ENCODE data around the gene DSC1. TPM values are rescaled to one million over a fixed set of nuclear protein-coding genes. Genes with fewer than 3 reads are reported as not detected.

Gene DSC1
- total and polyA plus RNA-seq, 2 of the 4 experiments (the other 2 are of a cell fraction): not detected

DNA sequence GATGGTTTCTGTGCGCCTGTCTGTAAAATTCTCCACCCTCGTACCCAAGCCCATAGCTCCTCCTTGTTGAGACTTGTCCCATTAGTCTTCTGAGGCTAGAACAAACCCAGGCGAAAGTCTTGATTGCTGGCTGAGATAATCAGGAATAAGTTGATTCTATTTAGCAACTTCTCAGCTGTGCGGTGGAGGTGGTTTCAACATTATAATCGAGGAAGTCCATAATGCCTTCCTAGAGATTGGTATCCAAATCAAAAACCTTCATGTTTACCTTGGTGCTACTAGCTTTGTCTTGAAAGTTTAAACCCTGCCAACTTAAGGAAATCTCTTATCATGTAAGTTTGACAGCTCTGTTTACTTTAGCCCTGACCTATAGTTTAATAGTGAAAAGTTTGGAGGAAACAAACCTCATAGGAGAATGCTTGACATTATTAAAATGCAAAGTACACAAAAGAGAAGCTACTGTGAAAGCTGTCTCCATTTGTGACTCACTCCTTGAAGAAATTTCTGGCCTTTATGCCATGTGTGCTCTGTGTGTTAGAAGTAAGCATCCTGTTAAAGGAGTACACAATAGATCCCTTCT, 36.6 kb upstream of the DSC1 start:
- Histone ChIP-seq H3K79me1 (ENCODE audit: low read depth in 1 of 2, low read length in 2 of 2) (no peaks in the 10 kb centered on the region), H3K4me1 (ENCODE audit: control insufficient read depth, insufficient read depth, low read length) (no peaks in the 10 kb centered on the region), H2BK20ac (ENCODE audit: low read depth, low read length) (no peak overlapping the region), H4K20me1 (ENCODE audit: insufficient read depth, low read length) (no peaks in the 10 kb centered on the region), H2AFZ (replicated peaks; ENCODE audit: low read length, poor library complexity) (no peak overlapping the region), H3K36me3 (ENCODE audit: control insufficient read depth, insufficient read depth, low read length) (no peaks in the 10 kb centered on the region), H3K4me2 (ENCODE audit: low read depth, low read length) (no peak overlapping the region), H3K27me3 (ENCODE audit: control insufficient read depth, insufficient read depth, low read length) (no peaks in the 10 kb centered on the region), H2BK15ac (ENCODE audit: low read depth, low read length) (no peak overlapping the region), H2BK5ac (ENCODE audit: low read depth, low read length, poor library complexity, severe bottlenecking) (no peak overlapping the region), H3K9me3 (ENCODE audit: control insufficient read depth, insufficient read depth, low read length) (no peaks in the 10 kb centered on the region), H3K9me1 (ENCODE audit: insufficient read depth, low read length) (no peaks in the 10 kb centered on the region), H2BK120ac (ENCODE audit: low read depth, low read length) (no peak overlapping the region), H3K18ac (ENCODE audit: low read depth, low read length) (no peak overlapping the region), H3K23ac (ENCODE audit: low read depth, low read length) (no peak overlapping the region), H3K56ac (ENCODE audit: extremely low read depth, insufficient read depth, low read length) (no peak overlapping the region), H4K5ac (ENCODE audit: low read depth, low read length) (no peak overlapping the region), H2AK5ac (ENCODE audit: low read depth, low read length) (no peak overlapping the region), H2AK9ac (replicated peaks; ENCODE audit: low read depth, low read length, poor library complexity) (no peak overlapping the region), H3K14ac (replicated peaks; ENCODE audit: low read depth, low read length) (no peak overlapping the region), H4K91ac (ENCODE audit: insufficient read depth, low read depth, low read length) (no peak overlapping the region), H3K9ac (ENCODE audit: low read depth, low read length) (no peak overlapping the region), H3K27ac (ENCODE audit: insufficient read depth, low read length) (no peak overlapping the region), H3K4me3 (ENCODE audit: insufficient read depth, low read depth, low read length) (no peak overlapping the region), H4K8ac (ENCODE audit: low read depth in 2 of 2, low read length in 2 of 2) (no peak overlapping the region), H3K4ac (ENCODE audit: low read depth, low read length) (no peak overlapping the region)
- dilution Hi-C loops (cut with HindIII; ENCODE audit: low sequenced_read_pairs, unreplicated experiment): no loop called here
- in situ Hi-C loops (cut with MboI; ENCODE audit: low sequenced_read_pairs): no loop called here
- DNase-seq: no peak
- ATAC-seq (ENCODE audit: low read depth): no peak
- intact Hi-C loops (cut with micrococcal nuclease): no loop called here
- ChIA-PET CTCF (no interaction called here), POLR2A (ENCODE audit: unreplicated experiment) (no interaction called here)
- TF ChIP-seq BHLHE40 (IDR thresholded peaks at IDR 0.05; ENCODE audit: low read depth, low read length): no peak
- TF ChIP-seq, protein P1, sequence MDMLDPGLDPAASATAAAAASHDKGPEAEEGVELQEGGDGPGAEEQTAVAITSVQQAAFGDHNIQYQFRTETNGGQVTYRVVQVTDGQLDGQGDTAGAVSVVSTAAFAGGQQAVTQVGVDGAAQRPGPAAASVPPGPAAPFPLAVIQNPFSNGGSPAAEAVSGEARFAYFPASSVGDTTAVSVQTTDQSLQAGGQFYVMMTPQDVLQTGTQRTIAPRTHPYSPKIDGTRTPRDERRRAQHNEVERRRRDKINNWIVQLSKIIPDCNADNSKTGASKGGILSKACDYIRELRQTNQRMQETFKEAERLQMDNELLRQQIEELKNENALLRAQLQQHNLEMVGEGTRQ (IDR thresholded peaks at IDR 0.05; ENCODE audit: low read depth, low read length): no peak
- no peak for TF ChIP-seq CHD1 (IDR thresholded peaks at IDR 0.05; ENCODE audit: low read depth, low read length)
- no peak for TF ChIP-seq RCOR1 (IDR thresholded peaks at IDR 0.05; ENCODE audit: insufficient replicate concordance, low read length)
- WGBS, 2 experiments (ENCODE audit: extremely low coverage in 2 of 2, insufficient read length in 1 of 2): no CpG with 5 or more reads among the region's 5 CpGs
- BruUV-seq (replicated peaks): no TSS peak
